HCT116 (cell line): Measurements from ENCODE around the gene HPRT1. TPM values are rescaled to one million over a fixed set of nuclear protein-coding genes. Genes with fewer than 3 reads are reported as not detected.

Source experiments
- ATAC-seq: fragments of 200-7000 bp; cut with Tn5 transposase; 2 replicates; pipeline ENCODE4 v1.9.1; 2020; ENCODE audit warnings: mild to moderate bottlenecking, moderate library complexity
- BruUV-seq: library from RNA; stranded (reverse); fragments of 400-500 nt; replicated peaks from 2 replicates; lab custom pipeline; 2021; lab: Mats Ljungman, UMichigan
- CTCF ChIA-PET: fragments of 300-600 bp; sonication (Branson Sonifier 250); formaldehyde crosslinking; loops from one replicate; lab custom pipeline; 2021; ENCODE audit warnings: antibody characterized with exemption; lab: Charles Lee
- POLR2A ChIA-PET: fragments of 300-600, 350-600 bp; sonication (Branson Sonifier 250); formaldehyde crosslinking; loops from one replicate; lab custom pipeline; 2021; ENCODE audit warnings: antibody characterized with exemption; lab: Charles Lee
- RAD21 ChIA-PET, 2 experiments: fragments of 300-600 bp; sonication (Branson Sonifier 250); formaldehyde crosslinking; loops; one replicate each; lab custom pipeline; 2023; ENCODE audit warnings: low total read pairs in 2 of 2; ENCODE audit not compliant: uncharacterized antibody in 2 of 2, unreplicated experiment in 2 of 2, low non-redundant PET in 1 of 2; lab: Charles Lee
- DNase-seq: peaks from one replicate; pipeline ENCODE4 v3.0.0-alpha.2; 2010; ENCODE audit warnings: low read depth, low spot score
- H2AFZ ChIP-seq: fragments of 200-600 bp; shearing (Covaris generic), sonication (generic); 2 replicates; pipeline ENCODE4 v1.6.1; 2017; ENCODE audit warnings: low read depth, mixed run types, mixed read lengths, antibody characterized with exemption, low read length; ENCODE audit not compliant: poor library complexity, severe bottlenecking
- H3K27ac ChIP-seq: 2 replicates; pipeline ENCODE4 v1.5.1; 2012; ENCODE audit warnings: low read depth, low read length
- H3K27me3 ChIP-seq: fragments of 200-600 bp; sonication (generic); 2 replicates; pipeline ENCODE4 v1.6.1; 2016; ENCODE audit warnings: mixed run types, low read length, mixed read lengths; ENCODE audit not compliant: insufficient read depth
- H3K36me3 ChIP-seq, 2 experiments: fragments of 200-500 bp in 1 of 2; fragments of 200-600 bp in 1 of 2; sonication (Bioruptor generic) in 1 of 2; sonication (generic) in 1 of 2; 2 replicates each; pipeline versions ENCODE4 v1.5.1 to v1.6.1; 2014 to 2016; ENCODE audit warnings: low read length in 2 of 2, inconsistent platforms in 1 of 2, mixed read lengths in 1 of 2, mixed run types in 1 of 2; ENCODE audit not compliant: insufficient read depth in 2 of 2, control insufficient read depth in 1 of 2
- H3K4me1 ChIP-seq, 2 experiments: fragments of 200-600 bp in 1 of 2; sonication (generic) in 1 of 2; 2 replicates each; pipeline versions ENCODE4 v1.5.1 to v1.6.1; 2012 to 2017; ENCODE audit warnings: low read length in 2 of 2, inconsistent platforms in 1 of 2, mild to moderate bottlenecking in 1 of 2, mixed read lengths in 1 of 2, mixed run types in 1 of 2, moderate library complexity in 1 of 2; ENCODE audit not compliant: insufficient read depth in 2 of 2, control insufficient read depth in 1 of 2
- H3K4me2 ChIP-seq: fragments of 200-600 bp; sonication (generic); 2 replicates; pipeline ENCODE4 v1.6.1; 2017; ENCODE audit warnings: mixed run types, low read length, mixed read lengths
- H3K4me3 ChIP-seq, 2 experiments: fragments of 200-600 bp in 1 of 2; sonication (generic) in 1 of 2; replicated peaks in 1 of 2; 2 replicates each; pipeline ENCODE4 v1.5.1; 2011 to 2016; ENCODE audit warnings: low read length in 2 of 2, control low read depth in 1 of 2, low read depth in 1 of 2, mild to moderate bottlenecking in 1 of 2, mixed read lengths in 1 of 2, mixed run types in 1 of 2
- H3K79me2 ChIP-seq: fragments of 200-600 bp; sonication (generic); 2 replicates; pipeline ENCODE4 v1.6.1; 2017; ENCODE audit warnings: mild to moderate bottlenecking, mixed run types, low read length, moderate library complexity, mixed read lengths; ENCODE audit not compliant: insufficient read depth
- H3K9ac ChIP-seq: fragments of 200-600 bp; sonication (generic); 2 replicates; pipeline ENCODE4 v1.6.1; 2016; ENCODE audit warnings: low read length, mixed read lengths
- H3K9me2 ChIP-seq: fragments of 200-600 bp; sonication (generic), shearing (Covaris generic); 2 replicates; pipeline ENCODE4 v1.6.1; 2017; ENCODE audit warnings: mixed run types, mild to moderate bottlenecking, moderate library complexity; ENCODE audit not compliant: insufficient read depth
- H3K9me3 ChIP-seq, 2 experiments: fragments of 200-500 bp in 1 of 2; fragments of 200-600 bp in 1 of 2; sonication (Bioruptor generic) in 1 of 2; sonication (generic) in 1 of 2; 2 replicates each; pipeline ENCODE4 v1.6.1; 2014 to 2017; ENCODE audit warnings: low read length in 2 of 2, mixed read lengths in 2 of 2, inconsistent platforms in 1 of 2, low read depth in 1 of 2, mild to moderate bottlenecking in 1 of 2, mixed run types in 1 of 2, moderate library complexity in 1 of 2; ENCODE audit not compliant: control insufficient read depth in 1 of 2, insufficient read depth in 1 of 2
- H4K20me1 ChIP-seq: fragments of 200-600 bp; sonication (generic), shearing (Covaris generic); 2 replicates; pipeline ENCODE4 v1.6.1; 2017; ENCODE audit warnings: mixed run types, mild to moderate bottlenecking, moderate library complexity; ENCODE audit not compliant: insufficient read depth
- CEBPB ChIP-seq: IDR thresholded peaks from 2 replicates; pipeline ENCODE4 v1.6.1; 2012; ENCODE audit warnings: low read depth
- JUND ChIP-seq: IDR thresholded peaks from 2 replicates; pipeline ENCODE4 v1.6.1; 2012
- POLR2A ChIP-seq: IDR thresholded peaks from 2 replicates; pipeline ENCODE4 v1.7.0; 2011; ENCODE audit warnings: borderline replicate concordance; ENCODE audit not compliant: insufficient read depth, insufficient read length; ENCODE audit errors: extremely low read depth
- SIN3A ChIP-seq: IDR thresholded peaks from 2 replicates; pipeline ENCODE4 v1.6.1; 2012; ENCODE audit warnings: low read depth
- SRF ChIP-seq: IDR thresholded peaks from 2 replicates; pipeline ENCODE4 v1.6.1; 2012; ENCODE audit warnings: low read depth
- intact Hi-C: fragments of 100-400 bp; cut with micrococcal nuclease; formaldehyde crosslinking; loops from 2 replicates; pipeline ENCODE4 v1.10.0; 2022
- total RNA-seq: library from RNA; stranded (reverse); gene quantifications from one replicate; pipeline ENCODE4 v1.2.1, GENCODE V29; 2021; ENCODE audit not compliant: unreplicated experiment
- TF ChIP-seq, protein P1 (sequence below): IDR thresholded peaks from 2 replicates; pipeline ENCODE4 v1.6.1; 2012; ENCODE audit warnings: low read depth
- TF ChIP-seq, protein P2 (sequence below), 3 experiments: fragments of 200-600 bp in 1 of 3; sonication (generic) in 1 of 3; IDR thresholded peaks in 2 of 3; conservative IDR thresholded peaks in 1 of 3; 2 replicates each; pipeline ENCODE4 v1.5.1; 2012 to 2017; ENCODE audit warnings: low read depth in 2 of 3, low read length in 2 of 3, antibody characterized with exemption in 1 of 3, borderline replicate concordance in 1 of 3, control low read depth in 1 of 3, mild to moderate bottlenecking in 1 of 3, mixed read lengths in 1 of 3, mixed run types in 1 of 3, moderate library complexity in 1 of 3; ENCODE audit not compliant: insufficient read depth in 1 of 3

The HPRT1 gene
- total RNA-seq, 1 experiment from 2014 or later: 57.8 TPM

DNA sequence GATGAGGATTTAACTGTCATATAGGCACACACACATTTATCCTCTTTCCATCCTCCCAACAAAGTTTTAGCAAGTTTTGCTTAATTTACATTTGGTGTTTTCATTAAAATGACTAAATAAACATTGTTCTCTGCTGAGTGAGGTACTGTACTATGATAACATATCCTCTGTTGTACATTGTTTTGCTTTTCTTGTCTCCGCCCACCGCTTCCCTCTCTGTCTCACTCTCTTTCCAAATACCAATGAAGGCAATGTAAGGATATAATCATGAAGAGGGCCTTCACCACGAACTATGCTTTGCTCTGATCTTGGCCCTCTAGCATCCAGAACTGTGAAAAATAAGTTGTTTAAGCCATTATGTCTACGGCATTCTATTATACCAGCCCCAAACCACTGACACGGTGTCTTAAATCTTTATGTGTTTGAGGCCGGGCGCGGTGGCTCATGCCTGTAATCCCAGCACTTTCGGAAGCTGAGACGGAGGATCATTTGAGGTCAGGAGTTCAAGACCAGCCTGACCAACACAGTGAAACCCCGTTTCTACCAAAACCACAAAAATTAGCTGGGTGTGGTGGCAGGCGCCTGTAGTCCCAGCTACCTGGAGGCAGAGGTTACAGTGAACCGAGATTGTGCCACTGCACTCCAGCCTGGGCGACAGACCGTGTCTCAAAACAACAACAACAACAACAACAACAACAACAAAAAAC is 65.3 kb downstream of the HPRT1 start:
- CTCF ChIA-PET: no interaction called here
- no peak for TF ChIP-seq JUND
- no peak for TF ChIP-seq POLR2A
- no peak for TF ChIP-seq CEBPB
- TF ChIP-seq SRF: no peak
- TF ChIP-seq, protein P1, sequence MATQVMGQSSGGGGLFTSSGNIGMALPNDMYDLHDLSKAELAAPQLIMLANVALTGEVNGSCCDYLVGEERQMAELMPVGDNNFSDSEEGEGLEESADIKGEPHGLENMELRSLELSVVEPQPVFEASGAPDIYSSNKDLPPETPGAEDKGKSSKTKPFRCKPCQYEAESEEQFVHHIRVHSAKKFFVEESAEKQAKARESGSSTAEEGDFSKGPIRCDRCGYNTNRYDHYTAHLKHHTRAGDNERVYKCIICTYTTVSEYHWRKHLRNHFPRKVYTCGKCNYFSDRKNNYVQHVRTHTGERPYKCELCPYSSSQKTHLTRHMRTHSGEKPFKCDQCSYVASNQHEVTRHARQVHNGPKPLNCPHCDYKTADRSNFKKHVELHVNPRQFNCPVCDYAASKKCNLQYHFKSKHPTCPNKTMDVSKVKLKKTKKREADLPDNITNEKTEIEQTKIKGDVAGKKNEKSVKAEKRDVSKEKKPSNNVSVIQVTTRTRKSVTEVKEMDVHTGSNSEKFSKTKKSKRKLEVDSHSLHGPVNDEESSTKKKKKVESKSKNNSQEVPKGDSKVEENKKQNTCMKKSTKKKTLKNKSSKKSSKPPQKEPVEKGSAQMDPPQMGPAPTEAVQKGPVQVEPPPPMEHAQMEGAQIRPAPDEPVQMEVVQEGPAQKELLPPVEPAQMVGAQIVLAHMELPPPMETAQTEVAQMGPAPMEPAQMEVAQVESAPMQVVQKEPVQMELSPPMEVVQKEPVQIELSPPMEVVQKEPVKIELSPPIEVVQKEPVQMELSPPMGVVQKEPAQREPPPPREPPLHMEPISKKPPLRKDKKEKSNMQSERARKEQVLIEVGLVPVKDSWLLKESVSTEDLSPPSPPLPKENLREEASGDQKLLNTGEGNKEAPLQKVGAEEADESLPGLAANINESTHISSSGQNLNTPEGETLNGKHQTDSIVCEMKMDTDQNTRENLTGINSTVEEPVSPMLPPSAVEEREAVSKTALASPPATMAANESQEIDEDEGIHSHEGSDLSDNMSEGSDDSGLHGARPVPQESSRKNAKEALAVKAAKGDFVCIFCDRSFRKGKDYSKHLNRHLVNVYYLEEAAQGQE: no peak
- TF ChIP-seq SIN3A: no peak
- TF ChIP-seq, protein P2, sequence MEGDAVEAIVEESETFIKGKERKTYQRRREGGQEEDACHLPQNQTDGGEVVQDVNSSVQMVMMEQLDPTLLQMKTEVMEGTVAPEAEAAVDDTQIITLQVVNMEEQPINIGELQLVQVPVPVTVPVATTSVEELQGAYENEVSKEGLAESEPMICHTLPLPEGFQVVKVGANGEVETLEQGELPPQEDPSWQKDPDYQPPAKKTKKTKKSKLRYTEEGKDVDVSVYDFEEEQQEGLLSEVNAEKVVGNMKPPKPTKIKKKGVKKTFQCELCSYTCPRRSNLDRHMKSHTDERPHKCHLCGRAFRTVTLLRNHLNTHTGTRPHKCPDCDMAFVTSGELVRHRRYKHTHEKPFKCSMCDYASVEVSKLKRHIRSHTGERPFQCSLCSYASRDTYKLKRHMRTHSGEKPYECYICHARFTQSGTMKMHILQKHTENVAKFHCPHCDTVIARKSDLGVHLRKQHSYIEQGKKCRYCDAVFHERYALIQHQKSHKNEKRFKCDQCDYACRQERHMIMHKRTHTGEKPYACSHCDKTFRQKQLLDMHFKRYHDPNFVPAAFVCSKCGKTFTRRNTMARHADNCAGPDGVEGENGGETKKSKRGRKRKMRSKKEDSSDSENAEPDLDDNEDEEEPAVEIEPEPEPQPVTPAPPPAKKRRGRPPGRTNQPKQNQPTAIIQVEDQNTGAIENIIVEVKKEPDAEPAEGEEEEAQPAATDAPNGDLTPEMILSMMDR (IDR thresholded peaks at IDR 0.05 in 2 of 3, conservative IDR thresholded peaks at IDR 0.05 in 1 of 3; ENCODE audit: borderline replicate concordance in 1 of 3, insufficient read depth in 1 of 3, low read depth in 2 of 3, low read length in 2 of 3): no peak
- Histone ChIP-seq H3K4me2 (peak overlapping the region; percentile 58), H3K9me2 (no peaks in the 10 kb centered on the region), H3K9me3 (no peaks in the 10 kb centered on the region), H3K4me1 (peaks cover 11 to 23% of the 10 kb centered on the region in 2 experiments), H3K36me3 (no peaks in the 10 kb centered on the region), H2AFZ (no peak overlapping the region), H3K27me3 (no peaks in the 10 kb centered on the region), H3K27ac (no peak overlapping the region), H3K79me2 (no peaks in the 10 kb centered on the region), H3K9ac (peak overlapping the region; percentile 16; the same call in 1 of the 2 replicates), H4K20me1 (no peaks in the 10 kb centered on the region), H3K4me3 (0 out of 4 replicates have a peak overlapping the region, but pooled peaks of 1 of the 2 experiments have one; percentile 13)
- no TSS peak for BruUV-seq
- ATAC-seq: peak; percentile 78
- RAD21 ChIA-PET: no interaction called here
- peak; percentile 21 for DNase-seq
- POLR2A ChIA-PET: no interaction called here
- intact Hi-C loops: no loop called here
